Transverse colon (tissue), 4 donors: ENCODE results near the gene EDN2.

ENCODE experiments used
- EP300 ChIP-seq: sonication (generic); formaldehyde crosslinking; IDR thresholded peaks from one replicate; pipeline ENCODE4 v1.6.1; 2017; ENCODE audit warnings: antibody characterized with exemption, low read depth
- POLR2A ChIP-seq: fragments of 450-650 bp; IDR thresholded peaks from one replicate; pipeline ENCODE4 v1.6.1; 2016; ENCODE audit warnings: antibody characterized with exemption, mild to moderate bottlenecking, moderate library complexity
- POLR2AphosphoS5 ChIP-seq, 3 donors: sonication (generic); formaldehyde crosslinking; IDR thresholded peaks; one replicate each; pipeline ENCODE4 v1.6.1; 2016; ENCODE audit warnings: antibody characterized with exemption in 3 of 3
- TF ChIP-seq, protein P1 (sequence below), 5 experiments: fragments of 200-600 bp in 3 of 5; fragments of 450-650 bp in 2 of 5; sonication (generic) in 3 of 5; IDR thresholded peaks; 1 replicate in 2 of 5; 2 replicates in 3 of 5; pipeline ENCODE4 v1.5.1; 2016 to 2017; ENCODE audit warnings: antibody characterized with exemption in 5 of 5, inconsistent platforms in 3 of 5, mild to moderate bottlenecking in 2 of 5, moderate library complexity in 1 of 5

DNA sequence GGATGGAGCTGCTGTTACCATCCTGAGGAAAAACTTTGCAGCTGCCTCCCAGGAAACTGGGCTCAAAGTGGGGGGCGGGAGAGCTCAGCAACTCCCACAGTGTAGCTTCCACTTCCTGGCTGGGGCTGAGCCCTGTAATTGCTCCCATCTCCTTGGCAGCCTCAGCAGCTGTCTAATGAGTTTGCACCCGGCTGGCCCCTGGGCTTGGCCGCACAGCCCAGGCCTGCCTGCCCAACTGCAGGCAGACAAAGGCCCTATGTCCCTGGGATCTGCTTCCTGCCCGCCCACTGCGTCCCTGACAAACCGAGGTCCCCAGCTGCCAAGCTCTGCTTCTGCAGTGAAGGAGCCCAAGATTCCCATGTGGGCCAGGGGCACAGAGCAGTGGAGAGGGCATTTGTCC, 30.1 kb downstream of the EDN2 start:
- TF ChIP-seq, protein P1, sequence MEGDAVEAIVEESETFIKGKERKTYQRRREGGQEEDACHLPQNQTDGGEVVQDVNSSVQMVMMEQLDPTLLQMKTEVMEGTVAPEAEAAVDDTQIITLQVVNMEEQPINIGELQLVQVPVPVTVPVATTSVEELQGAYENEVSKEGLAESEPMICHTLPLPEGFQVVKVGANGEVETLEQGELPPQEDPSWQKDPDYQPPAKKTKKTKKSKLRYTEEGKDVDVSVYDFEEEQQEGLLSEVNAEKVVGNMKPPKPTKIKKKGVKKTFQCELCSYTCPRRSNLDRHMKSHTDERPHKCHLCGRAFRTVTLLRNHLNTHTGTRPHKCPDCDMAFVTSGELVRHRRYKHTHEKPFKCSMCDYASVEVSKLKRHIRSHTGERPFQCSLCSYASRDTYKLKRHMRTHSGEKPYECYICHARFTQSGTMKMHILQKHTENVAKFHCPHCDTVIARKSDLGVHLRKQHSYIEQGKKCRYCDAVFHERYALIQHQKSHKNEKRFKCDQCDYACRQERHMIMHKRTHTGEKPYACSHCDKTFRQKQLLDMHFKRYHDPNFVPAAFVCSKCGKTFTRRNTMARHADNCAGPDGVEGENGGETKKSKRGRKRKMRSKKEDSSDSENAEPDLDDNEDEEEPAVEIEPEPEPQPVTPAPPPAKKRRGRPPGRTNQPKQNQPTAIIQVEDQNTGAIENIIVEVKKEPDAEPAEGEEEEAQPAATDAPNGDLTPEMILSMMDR (IDR thresholded peaks at IDR 0.05), result no peak
- TF ChIP-seq POLR2A (no peak), EP300 (no peak), POLR2AphosphoS5 (IDR thresholded peaks at IDR 0.05) (peak in 2 of 3 donors; percentile 9 to 20)
